Measurements from ENCODE around the gene GPR107.

- TF ChIP-seq POLR2A (IDR thresholded peaks at IDR 0.05) (no peak), CTCF (IDR thresholded peaks at IDR 0.05) (no peak)
Measured at GRCh38 chr9:130043654-130044623, 9.8 kb upstream of the GPR107 start.
